GM12878 (cell line): ENCODE data around the gene TLCD2. TPM values are rescaled to one million over a fixed set of nuclear protein-coding genes. Genes with fewer than 3 reads are reported as not detected.

ENCODE experiments used
- CHD4 ChIP-seq: fragments of 200-600 bp; sonication (generic); IDR thresholded peaks from 2 replicates; pipeline ENCODE4 v1.6.1; 2016; ENCODE audit warnings: mild to moderate bottlenecking
- FOXM1 ChIP-seq: IDR thresholded peaks from 2 replicates; pipeline ENCODE4 v1.6.1; 2012; ENCODE audit warnings: low read depth, mild to moderate bottlenecking, inconsistent platforms, low read length, moderate library complexity
- GABPA ChIP-seq: IDR thresholded peaks from 2 replicates; pipeline ENCODE4 v1.6.1; 2014; ENCODE audit warnings: antibody characterized with exemption, low read depth, mild to moderate bottlenecking, inconsistent platforms
- HDAC2 ChIP-seq: fragments of 200-600 bp; sonication (generic); IDR thresholded peaks from 2 replicates; pipeline ENCODE4 v1.6.1; 2017
- NFYA ChIP-seq: IDR thresholded peaks from 2 replicates; pipeline ENCODE4 v1.6.1; 2011; ENCODE audit warnings: low read depth, mild to moderate bottlenecking, low read length, improper control_type of control experiment, borderline replicate concordance
- POLR2AphosphoS5 ChIP-seq: IDR thresholded peaks from 2 replicates; pipeline ENCODE4 v1.6.1; 2011; ENCODE audit warnings: mild to moderate bottlenecking, low read length, inconsistent platforms
- SPI1 ChIP-seq: IDR thresholded peaks from 2 replicates; pipeline ENCODE4 v1.6.1; 2011; ENCODE audit warnings: low read depth, mild to moderate bottlenecking, low read length, moderate library complexity, borderline replicate concordance; ENCODE audit not compliant: insufficient read depth
- SUPT20H ChIP-seq: IDR thresholded peaks from 2 replicates; pipeline ENCODE4 v1.6.1; 2011; ENCODE audit warnings: low read depth, mild to moderate bottlenecking, low read length, moderate library complexity, borderline replicate concordance; ENCODE audit not compliant: control insufficient read depth
- ZSCAN29 ChIP-seq: fragments of 450-650 bp; IDR thresholded peaks from 2 replicates; pipeline ENCODE4 v1.6.1; 2017; ENCODE audit warnings: mild to moderate bottlenecking, moderate library complexity
- polyA plus RNA-seq, 11 experiments: library from polyadenylated mRNA; depleted of rRNA in 4 of 11; unstranded in 6 of 11; stranded (reverse) in 5 of 11; fragments of >200 nt; fragmentation: Nextera tagmentation in 4 of 11; fragmentation: Illumina TruSeq in 1 of 11; extraction: Ambion mirVana in 4 of 11; extraction: Trizol in 1 of 11; gene quantifications; 1 replicate in 1 of 11; 2 replicates in 10 of 11; pipeline versions ENCODE4 v1.2.1 to v1.2.3, GENCODE V29; 2011 to 2016; ENCODE audit warnings: inconsistent platforms in 2 of 11, missing spikeins in 2 of 11, low read depth in 1 of 11
- total RNA-seq, 4 experiments: library from RNA; depleted of rRNA in 3 of 4; stranded (reverse); fragments of >200 nt in 3 of 4; fragmentation: Illumina TruSeq in 1 of 4; extraction: Trizol in 1 of 4; gene quantifications; 2 replicates each; pipeline versions ENCODE4 v1.2.1 to v1.2.3, GENCODE V29; 2013 to 2021
- TF ChIP-seq, protein P1 (sequence below): fragments of 450-650 bp; IDR thresholded peaks from 2 replicates; pipeline ENCODE4 v1.6.1; 2017; ENCODE audit warnings: mild to moderate bottlenecking, moderate library complexity
- TF ChIP-seq, protein P2 (sequence below): fragments of 450-650 bp; IDR thresholded peaks from 2 replicates; pipeline ENCODE4 v1.6.1; 2017; ENCODE audit warnings: low read depth, mild to moderate bottlenecking, moderate library complexity

The TLCD2 gene
- total and polyA plus RNA-seq, 10 of the 15 experiments (the other 5 are each of a cell fraction or from before 2014, with no cell fraction given) = 0.02 to 0.15 (median 0.05) TPM; not detected in 2

DNA sequence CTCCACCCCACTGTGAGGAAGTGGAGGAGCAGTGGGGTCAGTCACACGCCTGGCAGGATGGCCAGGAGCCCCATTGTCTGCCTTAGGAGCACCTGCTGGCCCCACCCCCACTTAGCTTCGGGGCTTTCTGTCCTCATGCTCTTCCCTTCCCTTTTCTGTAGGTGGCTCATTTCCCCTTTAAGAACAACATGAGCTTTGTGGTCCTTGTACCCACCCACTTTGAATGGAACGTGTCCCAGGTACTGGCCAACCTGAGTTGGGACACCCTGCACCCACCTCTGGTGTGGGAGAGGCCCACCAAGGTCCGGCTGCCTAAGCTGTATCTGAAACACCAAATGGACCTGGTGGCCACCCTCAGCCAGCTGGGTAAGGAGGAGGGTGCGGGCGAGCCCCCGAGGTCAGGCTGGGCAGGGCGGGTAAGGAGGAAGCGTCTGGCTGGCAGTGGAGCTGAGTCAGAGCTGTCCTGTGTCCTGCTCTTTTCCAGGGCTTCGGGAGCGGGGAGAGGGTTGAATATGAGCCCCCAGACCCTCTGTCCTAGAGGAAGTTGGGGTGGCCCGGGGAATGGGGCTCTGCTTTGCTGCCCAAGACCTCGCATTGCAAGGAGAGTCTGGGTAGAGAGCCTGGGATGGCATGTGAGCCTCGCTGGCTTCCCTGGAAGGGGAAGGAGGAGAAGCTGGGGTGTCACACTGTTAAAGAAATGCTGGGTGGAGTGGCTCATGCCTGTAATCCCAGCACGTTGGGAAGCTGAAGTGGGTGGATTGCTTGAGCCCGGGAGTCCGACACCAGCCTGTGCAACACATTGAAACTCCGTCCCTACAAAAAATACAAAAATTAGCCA lies 42.5 kb upstream of the TLCD2 start (continued):
- TF ChIP-seq, protein P1, sequence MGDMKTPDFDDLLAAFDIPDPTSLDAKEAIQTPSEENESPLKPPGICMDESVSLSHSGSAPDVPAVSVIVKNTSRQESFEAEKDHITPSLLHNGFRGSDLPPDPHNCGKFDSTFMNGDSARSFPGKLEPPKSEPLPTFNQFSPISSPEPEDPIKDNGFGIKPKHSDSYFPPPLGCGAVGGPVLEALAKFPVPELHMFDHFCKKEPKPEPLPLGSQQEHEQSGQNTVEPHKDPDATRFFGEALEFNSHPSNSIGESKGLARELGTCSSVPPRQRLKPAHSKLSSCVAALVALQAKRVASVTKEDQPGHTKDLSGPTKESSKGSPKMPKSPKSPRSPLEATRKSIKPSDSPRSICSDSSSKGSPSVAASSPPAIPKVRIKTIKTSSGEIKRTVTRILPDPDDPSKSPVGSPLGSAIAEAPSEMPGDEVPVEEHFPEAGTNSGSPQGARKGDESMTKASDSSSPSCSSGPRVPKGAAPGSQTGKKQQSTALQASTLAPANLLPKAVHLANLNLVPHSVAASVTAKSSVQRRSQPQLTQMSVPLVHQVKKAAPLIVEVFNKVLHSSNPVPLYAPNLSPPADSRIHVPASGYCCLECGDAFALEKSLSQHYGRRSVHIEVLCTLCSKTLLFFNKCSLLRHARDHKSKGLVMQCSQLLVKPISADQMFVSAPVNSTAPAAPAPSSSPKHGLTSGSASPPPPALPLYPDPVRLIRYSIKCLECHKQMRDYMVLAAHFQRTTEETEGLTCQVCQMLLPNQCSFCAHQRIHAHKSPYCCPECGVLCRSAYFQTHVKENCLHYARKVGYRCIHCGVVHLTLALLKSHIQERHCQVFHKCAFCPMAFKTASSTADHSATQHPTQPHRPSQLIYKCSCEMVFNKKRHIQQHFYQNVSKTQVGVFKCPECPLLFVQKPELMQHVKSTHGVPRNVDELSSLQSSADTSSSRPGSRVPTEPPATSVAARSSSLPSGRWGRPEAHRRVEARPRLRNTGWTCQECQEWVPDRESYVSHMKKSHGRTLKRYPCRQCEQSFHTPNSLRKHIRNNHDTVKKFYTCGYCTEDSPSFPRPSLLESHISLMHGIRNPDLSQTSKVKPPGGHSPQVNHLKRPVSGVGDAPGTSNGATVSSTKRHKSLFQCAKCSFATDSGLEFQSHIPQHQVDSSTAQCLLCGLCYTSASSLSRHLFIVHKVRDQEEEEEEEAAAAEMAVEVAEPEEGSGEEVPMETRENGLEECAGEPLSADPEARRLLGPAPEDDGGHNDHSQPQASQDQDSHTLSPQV = no peak
- TF ChIP-seq POLR2AphosphoS5 (no peak), FOXM1 (no peak), CHD4 (no peak), HDAC2 (no peak), GABPA (no peak), NFYA (no peak), SUPT20H (no peak), SPI1 (peak; percentile 45; the same call in 1 of the 2 replicates), ZSCAN29 (no peak)
- TF ChIP-seq, protein P2, sequence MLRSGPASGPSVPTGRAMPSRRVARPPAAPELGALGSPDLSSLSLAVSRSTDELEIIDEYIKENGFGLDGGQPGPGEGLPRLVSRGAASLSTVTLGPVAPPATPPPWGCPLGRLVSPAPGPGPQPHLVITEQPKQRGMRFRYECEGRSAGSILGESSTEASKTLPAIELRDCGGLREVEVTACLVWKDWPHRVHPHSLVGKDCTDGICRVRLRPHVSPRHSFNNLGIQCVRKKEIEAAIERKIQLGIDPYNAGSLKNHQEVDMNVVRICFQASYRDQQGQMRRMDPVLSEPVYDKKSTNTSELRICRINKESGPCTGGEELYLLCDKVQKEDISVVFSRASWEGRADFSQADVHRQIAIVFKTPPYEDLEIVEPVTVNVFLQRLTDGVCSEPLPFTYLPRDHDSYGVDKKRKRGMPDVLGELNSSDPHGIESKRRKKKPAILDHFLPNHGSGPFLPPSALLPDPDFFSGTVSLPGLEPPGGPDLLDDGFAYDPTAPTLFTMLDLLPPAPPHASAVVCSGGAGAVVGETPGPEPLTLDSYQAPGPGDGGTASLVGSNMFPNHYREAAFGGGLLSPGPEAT = peak; percentile 68
